ENCODE data around the gene LZTFL1.
A peak's percentile ranks its signal among the peaks of the same experiment; 100 is the strongest.
"Not testable (repeated sequence)": the region's sequence is repeated elsewhere in the genome, so short reads cannot be mapped to it uniquely, and the experiment has no call there.

LZTFL1 gene

DNA sequence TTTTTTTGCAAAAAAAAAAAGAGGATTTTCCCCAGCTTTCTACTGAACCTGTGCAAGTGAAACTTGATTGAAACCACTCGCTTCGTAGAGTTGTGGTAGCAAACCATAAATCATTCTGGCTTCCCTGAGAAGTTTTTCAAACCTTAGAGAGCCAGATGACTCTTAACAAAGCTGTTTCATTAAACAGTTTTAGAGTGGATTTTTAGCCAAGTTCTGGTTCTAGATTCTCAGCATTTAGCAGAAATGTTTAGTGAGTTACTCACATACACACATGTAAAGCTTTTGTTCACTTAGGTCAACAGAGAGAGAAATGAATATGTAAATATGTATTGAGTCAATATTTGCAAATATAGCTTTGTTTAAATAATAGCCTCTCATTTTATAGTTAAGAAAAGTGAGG lies 26.3 kb upstream of the LZTFL1 start:
- H3K4me3 ChIP-seq (ENCODE audit: low read depth, low read length), result no peak overlapping the region

DNA sequence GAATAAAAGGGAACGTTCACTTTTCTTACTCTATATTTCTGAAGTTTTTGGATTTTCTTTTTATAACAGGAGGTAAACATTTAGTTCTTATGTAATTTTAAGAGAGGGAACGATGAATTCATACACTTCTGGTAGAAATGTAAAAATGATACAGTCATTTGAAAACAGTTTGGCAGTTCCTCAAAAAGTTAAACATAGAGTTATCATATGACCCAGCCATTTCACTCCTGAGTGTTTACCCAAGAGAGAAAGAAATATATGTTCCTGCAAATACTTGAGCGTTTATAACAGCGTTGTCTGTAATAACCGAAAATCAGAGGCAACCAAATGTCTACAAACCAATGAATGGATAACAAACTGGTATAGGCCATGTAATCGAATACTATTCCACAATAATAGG lies 23.6 kb upstream of the LZTFL1 start:
- no peak overlapping the region for H3K4me3 ChIP-seq (ENCODE audit: low read depth, low read length)

DNA sequence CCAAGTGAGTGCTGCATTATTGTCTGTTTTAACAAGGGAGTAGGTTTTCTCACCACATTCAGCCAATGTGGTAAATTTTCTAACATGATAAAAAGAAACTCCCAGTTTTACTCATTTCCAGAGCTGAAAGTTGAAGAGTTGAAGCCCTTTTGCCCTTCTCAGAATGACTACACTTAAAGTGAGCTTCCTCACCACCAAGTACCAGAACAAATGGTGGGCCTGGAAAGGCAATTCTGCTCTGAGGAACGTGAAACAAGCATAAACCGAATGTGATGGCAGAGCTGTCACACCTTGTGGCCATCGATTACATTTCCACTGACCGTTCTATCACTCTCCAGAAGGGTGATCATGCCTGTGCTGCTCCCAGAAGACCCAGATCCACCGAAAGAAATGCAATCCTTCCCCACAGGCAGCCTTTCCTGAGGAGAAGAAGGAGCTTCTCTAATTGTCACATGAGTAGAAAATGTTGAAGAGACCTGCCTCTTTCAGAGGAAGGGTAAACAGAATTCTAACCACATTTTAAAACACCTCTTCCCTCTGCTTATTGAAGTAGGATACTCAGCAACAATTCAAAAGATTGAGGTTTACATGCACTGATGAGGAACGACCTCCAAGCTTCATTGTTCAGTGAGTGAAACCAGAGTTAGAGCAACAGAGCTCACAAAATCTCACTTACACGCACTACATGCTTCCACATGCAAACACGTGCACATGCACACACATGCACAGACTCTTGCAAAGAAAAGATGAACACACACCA lies 23.0 kb upstream of the LZTFL1 start:
- H3K4me3 ChIP-seq (ENCODE audit: low read depth, low read length), result no peak overlapping the region

DNA sequence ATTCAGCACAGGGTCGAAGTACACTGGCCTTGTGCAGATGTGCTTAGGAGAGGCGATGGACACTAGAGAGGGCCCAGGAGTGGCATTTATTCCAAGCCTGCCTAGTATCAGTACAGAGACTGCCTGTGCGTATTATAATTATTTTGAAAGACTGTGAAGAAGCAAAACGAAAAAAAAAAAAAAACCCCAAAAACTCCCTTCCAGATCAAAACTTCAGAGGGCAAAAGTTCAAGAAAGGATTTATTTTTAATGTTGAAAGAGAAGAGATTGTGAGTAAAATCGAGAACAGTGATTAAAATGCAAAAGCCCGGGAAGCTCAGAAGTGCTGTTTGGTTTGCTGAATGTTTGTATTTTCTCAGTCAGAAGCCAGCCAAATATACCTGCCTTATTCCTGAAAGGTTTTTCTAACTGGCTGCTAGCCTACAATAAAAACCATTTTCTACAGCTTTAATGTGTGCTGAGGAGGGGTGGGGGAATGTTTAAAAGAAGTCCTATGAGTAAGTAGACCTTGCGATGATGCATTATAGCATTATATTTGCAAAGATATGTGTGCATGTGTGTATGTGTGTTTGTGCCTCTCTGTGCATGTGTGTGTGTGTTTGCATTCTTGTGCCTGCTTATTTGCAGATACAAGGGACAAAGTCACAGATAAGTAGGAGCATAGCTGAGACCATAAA lies 19.3 kb upstream of the LZTFL1 start:
- no peak overlapping the region for H3K4me3 ChIP-seq (ENCODE audit: low read depth, low read length)

DNA sequence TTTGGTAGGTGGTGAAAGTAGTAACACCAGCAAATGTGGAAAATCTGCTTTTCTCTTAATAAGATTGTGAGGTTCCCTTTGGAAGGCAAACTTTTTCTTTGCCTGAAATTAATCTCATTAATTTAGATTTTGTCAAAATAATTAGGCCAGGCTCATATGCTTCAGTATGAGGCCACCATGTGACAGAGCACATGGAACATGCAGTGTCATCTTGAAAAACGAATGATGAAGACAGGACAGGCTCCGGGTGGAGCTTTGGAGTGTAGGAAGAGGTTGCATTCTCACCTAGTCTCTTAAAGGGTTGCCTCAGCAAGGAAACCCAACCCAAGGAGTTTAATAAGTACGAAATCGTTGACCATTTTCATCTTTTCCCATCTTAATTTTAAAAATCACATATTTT lies 18.6 kb upstream of the LZTFL1 start:
- H3K4me3 ChIP-seq (ENCODE audit: low read depth, low read length), result no peak overlapping the region

DNA sequence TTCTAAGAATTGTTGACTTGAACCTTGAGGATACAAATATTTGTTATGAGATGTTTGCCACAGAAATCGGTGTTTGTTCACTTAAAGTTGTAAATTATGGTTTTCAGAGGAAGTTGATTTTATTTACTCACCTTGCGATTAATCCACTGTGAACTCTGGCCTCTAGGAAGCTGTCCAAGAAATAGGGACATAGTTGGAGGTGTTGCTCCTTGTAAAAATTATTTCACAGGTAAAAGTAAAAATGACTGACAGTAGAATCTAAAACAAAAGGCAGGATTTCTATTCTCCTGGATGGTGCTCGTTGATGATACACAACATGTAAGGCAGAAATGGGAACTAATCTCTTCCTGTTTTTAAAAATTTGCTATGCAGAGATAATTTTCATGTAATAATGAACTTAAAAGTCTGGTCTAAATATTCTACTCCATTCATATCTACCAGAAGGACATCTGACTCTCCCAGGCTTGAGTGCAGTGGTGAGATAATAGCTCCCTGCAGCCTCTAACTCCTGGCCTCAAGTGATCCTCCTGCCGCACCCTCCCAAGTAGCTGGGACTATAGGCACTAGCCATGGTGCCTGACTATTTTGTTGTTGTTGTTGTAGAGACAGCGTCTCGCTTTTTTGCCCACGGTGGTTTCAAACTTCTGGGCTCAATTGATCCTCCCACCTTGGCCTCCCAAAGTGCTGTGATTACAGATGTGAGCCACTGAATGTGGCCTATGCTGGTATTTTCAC lies 17.1 kb upstream of the LZTFL1 start:
- no peak overlapping the region for H3K4me3 ChIP-seq (ENCODE audit: low read depth, low read length)

DNA sequence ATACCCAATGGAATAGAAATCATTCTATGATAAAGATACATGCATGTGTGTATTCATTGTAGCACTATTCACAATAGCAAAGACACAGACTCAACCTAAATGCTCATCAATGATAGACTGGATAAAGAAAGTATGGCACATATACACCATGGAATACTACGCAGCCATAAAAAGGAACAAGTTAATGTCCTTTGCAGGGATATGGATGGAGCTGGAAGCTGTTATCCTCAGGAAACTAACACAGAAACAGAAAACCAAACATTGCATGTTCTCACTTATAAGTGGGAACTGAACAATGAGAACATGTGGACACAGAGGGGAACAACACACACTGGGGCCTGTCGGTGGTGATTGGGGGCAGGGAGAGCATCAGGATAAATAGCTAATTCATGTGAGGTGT lies 15.1 kb upstream of the LZTFL1 start:
- H3K4me3 ChIP-seq (ENCODE audit: low read depth, low read length), result not testable (repeated sequence)

DNA sequence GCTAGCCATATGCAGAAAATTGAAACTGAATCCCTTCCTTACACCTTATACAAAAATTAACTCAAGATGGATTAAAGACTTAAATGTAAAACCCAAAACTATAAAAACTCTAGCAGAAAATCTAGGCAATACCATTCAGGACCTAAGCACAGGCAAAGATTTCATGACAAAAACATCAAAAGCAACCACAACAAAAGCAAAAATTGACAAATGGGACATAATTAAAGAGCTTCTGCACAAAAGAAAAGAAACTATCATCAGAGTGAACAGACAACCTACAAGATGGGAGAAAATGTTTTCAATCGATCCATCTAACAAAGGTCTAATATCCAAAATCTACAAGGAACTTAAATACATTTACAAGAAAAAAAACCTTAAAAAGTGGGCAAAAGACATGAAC lies 14.4 kb upstream of the LZTFL1 start:
- H3K4me3 ChIP-seq (ENCODE audit: low read depth, low read length), result not testable (repeated sequence)

DNA sequence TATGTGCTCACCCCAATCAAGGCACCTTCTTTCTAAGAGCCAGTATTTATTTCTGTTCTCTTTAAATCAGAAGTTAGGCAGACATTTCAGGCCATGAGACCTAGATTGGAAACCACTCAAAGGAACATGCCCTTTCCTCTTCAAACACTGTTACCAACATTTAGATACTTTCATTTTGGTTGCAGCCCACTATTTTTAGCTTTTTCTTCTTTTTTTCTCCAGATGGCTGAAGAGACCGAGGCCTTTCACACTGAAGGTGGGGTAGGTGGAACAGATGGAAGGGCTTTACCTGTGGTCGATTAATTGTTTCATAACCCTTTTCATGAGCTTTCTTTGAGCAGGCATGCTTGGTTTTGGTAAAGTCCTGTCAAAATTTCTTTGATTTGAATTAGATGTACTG lies 10.9 kb upstream of the LZTFL1 start:
- H3K4me3 ChIP-seq (ENCODE audit: low read depth, low read length), result no peak overlapping the region

DNA sequence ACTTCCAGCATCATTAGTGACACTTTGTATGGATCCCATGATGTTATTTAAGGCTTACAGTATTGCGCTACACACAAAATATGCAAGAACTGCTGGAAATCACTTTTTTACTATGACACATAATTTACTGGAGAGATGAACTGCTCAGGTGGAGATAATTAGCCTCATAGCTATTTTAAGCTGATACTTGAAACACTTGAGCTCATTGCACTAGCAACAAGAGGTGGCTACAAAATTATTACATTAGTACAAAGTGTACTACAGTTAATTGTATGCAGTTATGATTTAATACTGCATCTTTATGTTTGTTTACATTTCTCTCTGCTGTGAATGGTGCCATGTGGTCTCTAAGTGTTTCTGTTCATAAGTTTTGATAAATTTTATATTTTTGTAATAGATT lies 6.5 kb upstream of the LZTFL1 start:
- H3K4me3 ChIP-seq (ENCODE audit: low read depth, low read length), result no peak overlapping the region

DNA sequence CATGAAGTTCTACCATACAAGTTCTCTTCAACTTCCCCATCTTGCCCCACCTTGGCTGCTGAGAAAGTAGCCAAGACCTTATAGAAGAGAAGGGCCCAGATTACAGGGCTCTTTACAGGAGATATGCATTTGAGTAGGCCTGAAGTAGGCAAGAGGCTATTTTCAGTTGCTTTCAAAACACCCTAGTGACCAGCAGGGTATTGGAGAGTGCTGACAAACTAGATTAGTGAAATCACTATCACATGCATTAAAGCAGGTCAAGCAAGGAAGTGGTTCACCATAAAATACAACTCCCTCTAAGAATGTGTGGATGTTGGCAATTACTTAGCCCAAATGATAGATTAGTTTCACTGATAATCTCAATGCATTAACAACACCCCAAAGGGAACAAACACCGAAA lies 2.7 kb upstream of the LZTFL1 start:
- H3K4me3 ChIP-seq (ENCODE audit: low read depth, low read length), result no peak overlapping the region

DNA sequence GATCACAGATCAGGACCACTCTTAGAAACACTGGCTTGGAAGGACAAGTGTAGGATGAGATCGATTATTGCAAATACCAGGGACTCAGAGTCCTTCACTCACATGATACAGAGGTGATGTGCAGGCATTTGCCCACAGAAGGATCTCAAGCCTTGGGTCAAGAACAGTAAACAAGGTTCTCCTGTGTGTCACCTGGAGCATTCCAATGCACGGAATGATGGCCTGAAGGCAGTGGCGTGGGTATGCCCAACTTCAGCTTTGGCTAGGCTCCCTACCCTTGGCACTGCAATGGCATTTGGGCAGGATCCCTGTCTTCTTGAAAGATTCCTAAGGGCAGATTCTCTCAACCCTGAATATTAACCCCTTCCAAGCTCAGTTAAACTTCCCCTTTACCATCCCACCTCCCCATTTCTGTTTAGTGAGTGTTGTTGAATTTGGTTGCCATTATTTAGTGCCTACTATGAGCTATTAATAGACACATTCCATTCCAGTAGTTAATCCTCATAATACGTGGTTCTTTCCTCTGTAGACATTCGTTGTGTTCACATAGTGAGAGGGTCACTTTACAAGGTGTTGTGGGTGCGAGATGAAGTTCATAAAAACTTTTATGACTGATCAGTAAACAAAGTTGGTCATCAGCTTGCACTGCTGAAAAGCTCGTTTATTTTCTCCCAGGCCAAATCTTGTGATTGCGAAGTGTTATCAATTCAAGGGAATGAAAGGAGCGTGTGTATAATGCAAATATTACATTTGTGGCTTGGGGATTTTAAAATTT lies 1.1 kb upstream of the LZTFL1 start:
- H3K4me3 ChIP-seq (ENCODE audit: low read depth, low read length), result no peak overlapping the region

DNA sequence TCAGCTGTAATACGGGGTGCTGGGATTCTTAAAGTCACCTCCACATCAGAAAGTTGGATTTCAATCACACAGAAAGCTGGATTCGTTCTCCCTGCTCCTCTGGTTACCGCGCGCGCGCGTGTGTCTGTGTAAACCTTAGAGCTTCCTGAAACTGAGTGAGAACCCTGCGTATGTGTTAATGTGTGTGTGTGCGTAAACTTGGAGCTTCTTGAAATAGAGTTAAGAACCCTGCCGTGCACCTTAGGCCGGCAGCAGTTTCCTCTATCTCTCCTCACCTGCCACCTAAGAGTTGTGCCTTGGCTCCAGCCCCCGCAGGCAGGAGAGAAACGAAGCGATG lies 531 bp downstream of the LZTFL1 start:
- peak overlapping the region; percentile 62 for H3K4me3 ChIP-seq (ENCODE audit: low read depth, low read length)

DNA sequence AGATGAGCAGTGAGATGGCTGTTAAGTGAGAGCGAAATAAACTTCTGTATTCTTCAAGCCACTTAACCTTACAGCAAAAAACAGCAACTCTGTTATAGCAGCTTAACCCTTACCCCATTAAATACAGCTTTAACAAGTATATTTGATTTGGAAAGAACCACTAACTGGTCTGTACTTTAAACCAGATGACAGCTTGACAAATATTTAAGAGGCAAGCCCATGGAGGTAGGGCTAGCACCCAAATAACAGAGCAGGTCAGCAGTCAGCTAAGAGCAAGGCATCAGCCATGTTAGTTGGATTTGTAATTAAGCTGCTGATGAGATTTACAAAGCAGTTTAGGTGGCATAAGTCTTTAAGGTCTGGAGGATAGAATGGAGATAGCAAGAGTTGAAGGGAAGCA lies 3.5 kb downstream of the LZTFL1 start:
- H3K4me3 ChIP-seq (ENCODE audit: low read depth, low read length), result no peak overlapping the region

DNA sequence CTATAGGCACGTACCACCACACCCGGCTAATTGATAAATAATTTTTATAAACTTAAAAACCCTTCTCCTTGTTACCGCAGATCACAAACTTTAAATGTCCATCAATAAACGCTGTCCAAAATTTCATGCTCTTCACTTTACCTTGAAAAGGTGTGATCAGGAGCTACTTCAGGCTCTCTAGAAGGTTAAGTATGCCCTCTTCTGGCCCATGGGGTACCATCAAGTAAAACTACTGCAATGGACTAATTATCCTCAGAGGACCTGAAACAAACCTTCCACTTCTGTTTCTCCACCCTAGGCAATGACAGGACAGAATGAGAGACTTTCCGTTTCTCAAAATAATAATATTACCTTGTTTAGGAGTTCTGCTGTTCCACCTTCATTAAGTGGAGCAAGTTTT lies 9.2 kb downstream of the LZTFL1 start:
- H3K4me3 ChIP-seq (ENCODE audit: low read depth, low read length), result no peak overlapping the region

DNA sequence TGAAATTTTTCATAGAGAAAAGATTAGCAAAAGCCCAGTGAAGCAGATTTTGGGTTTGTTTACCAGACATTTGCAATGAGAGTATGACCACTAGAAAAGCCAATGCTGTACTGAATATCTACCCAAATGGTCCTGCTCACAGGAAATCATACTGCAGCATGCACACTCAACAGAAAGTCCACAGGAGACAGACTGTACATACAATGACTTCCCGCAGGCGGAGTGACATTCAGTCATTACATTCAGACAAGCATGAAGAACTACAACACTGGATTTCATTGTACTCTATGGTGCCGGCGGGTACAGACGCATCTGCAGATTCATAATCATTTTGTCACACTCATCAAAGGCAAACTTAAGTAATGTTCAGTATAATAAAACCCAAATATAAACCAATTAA lies 11.8 kb downstream of the LZTFL1 start:
- no peak overlapping the region for H3K4me3 ChIP-seq (ENCODE audit: low read depth, low read length)

DNA sequence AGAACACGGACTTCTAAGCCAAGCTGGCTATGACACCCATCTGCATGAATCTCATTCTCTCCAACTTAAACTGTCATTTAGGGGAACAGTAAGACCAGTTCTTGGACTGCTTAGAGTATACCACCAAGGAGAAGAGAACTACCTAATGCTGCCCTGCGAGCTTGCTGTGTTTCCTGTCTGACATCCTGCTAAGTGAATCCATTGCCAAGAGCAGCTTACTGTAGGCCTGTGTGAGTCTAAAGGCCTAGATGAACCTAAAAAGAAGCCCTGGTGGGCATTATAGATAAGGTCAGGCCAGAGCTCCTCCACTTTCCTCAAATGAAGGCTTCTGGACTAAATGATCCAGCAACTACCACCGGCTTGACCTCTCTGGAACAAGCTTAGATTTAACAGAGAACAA lies 15.0 kb downstream of the LZTFL1 start:
- no peak overlapping the region for H3K4me3 ChIP-seq (ENCODE audit: low read depth, low read length)

DNA sequence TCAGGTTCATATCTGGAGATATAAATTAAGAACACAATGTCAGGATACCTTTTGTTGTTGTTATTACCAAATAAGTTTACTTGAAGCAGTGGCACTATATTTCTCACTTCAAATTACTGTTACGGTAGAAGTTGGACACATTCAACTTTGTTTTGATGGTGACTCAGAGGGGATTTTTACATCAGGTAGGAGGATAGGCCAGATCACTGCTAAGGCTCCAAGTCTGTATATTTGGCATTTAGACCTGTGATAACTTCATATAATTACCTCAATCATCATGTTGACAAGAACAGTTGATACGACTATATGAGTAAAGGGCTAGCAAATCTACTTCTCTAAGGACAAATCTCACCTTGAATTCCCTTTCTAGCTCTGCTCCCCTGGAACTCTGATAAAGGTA lies 15.6 kb downstream of the LZTFL1 start:
- no peak overlapping the region for H3K4me3 ChIP-seq (ENCODE audit: low read depth, low read length)

DNA sequence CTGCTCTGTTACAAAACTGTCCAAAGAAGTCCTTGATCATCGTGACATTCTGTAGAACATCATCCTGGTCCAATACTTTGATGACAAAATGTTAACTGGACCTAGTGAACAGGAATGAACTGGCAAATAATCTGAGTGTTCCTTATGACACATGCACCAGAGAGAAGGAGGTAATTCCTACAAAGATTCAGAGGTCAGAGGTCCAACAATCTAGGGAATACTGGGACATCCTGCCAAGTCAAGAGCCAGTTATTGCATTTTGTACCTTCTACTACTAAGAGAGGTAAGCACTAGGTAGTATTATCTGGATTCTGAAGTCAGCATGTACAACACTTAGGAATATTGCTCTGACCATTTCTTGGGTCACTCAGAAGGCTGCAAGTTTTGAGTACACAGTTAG lies 20.8 kb downstream of the LZTFL1 start:
- H3K4me3 ChIP-seq (ENCODE audit: low read depth, low read length), result no peak overlapping the region

DNA sequence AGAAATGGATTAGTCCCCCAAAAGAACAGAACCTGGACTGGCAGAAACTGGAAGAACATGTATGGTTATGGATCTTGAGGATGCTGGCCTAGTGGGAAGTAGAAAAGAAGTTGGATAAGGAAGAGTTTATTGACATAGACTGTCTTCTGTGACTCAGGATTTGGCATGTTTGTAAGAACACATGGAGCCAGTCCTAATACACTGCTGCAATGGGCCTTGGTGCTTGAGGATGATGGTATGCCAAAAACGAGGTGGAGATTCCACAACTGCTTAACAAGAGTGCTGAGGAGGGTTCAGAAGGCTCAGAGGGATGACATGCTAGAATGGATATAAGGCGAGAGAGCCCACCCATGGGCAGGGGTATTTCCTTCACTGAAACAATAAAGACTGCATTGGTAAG lies 22.4 kb downstream of the LZTFL1 start:
- H3K4me3 ChIP-seq (ENCODE audit: low read depth, low read length), result no peak overlapping the region

DNA sequence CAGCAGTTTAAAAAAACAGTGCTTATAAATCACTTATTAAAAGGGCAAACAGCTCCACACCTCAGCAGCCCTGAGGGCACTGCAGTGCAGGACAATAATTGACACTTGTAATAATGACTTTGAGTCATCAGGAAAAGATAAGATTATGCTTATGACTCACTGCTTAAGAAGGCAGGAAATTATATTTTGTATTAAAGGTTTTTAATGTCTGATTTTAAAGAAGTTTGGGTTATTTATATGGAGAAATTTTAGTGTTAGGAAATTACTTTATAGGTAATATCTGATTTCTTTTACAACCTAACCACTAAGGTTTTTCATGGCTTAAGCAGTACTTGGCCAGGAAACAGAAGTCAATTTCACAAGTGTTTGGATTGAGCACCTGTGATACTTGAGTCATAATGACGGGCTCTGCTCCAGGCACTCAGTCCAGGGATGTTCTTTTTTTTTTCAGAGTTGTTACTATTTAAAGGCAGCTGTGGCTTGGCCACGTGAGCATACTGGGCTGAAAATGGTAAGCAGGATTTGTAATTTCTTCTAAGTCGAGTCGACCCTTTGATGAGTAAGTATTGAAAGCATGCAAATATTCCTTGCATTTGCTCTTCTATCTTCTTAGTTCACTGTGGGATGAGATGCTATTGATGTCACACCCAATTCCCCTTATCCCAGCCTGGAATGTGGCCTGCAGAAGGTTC lies 23.9 kb downstream of the LZTFL1 start:
- H3K4me3 ChIP-seq (ENCODE audit: low read depth, low read length), result no peak overlapping the region
